CD1c-positive myeloid dendritic cell (primary cell): Measurements from ENCODE around the gene SWT1.

Experiments used
- DNase-seq: peaks from one replicate; pipeline ENCODE4 v3.0.0-alpha.2; 2016; ENCODE audit errors: extremely low spot score

SWT1 gene, protein sequence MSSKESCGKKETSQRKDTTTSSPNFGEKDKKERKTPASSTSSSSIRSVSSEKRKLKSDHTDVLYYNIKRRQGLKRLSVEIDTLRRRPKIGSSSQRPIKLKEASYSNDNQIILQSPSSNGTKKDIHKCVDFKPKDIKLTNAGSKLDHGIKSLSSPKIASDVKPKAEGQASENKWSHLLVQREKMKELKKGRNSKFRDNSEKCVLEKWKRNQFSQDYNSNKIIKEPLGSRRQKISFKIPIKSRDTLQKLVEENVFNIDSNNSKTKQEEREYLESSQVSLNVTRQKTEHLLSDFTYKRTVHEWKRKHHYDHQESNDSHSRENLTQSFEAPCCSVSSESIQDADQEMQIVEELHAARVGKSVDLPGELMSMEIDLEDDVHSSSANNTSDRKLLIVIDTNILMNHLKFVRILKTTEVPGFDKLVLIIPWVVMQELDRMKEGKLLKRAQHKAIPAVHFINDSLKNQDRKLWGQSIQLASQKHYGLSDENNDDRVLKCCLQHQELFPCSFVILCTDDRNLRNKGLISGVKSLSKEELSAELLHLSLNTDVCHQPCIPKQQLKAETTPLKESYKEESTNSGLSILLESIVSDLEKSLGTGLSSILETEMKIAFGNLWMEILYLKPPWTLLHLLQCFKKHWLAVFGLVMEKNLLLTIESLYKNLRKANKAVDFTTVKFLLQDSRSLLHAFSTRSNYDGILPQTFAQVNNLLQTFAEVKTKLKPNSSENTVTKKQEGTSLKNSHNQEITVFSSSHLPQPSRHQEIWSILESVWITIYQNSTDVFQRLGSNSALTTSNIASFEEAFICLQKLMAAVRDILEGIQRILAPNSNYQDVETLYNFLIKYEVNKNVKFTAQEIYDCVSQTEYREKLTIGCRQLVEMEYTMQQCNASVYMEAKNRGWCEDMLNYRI

GRCh38 chr1:185156854-185157598 lies at the start of gene SWT1, which contains the start of gene TRMT1L:
Gene SWT1, plus strand, starts transcription at chr1:185157167. Its CDS starts 3,675 bp downstream, at chr1:185160842.
Gene TRMT1L, minus strand, starts transcription at chr1:185156953. Its CDS starts 241 bp downstream, at chr1:185156712.
- peak; percentile 99 for DNase-seq

DNA sequence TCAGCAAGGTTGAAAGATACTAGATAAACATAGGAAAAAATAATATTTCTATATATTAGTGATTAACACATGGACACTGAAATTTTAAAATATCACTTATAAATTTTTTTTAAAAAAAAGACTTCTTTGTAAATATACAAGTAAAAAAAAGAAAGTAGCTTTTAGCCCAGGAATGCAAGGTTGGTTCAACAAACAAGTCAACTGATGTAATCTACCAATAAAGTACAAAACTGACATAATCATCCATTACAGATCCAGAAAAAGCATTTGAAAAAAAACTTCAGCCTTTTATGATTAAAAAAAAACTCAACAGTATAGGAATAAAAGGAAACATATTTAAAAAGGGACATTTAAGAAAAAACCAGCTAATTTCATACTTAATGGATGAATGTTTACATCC lies 48.6 kb upstream of the SWT1 start:
- DNase-seq: no peak

DNA sequence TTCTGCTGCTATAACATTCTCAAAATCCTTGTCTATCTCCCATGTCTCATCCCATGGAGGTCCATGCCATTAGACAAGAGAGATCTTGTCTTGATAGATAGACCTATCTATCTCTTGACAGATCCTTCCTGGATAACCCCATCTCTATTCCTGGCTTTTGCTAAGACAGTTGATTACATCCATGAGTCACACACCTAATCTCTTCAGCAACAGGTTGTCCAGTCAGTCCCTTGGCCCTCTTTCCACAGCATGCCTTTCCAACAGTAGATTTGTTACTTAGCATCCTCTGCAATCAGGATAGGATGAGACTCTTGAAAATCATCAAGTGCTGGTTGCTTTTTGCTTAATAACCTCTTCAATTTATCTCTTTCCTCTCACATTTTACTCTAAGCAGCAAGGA lies 46.8 kb upstream of the SWT1 start:
- DNase-seq: no peak

- no peak for DNase-seq
These were observed 45.1 kb upstream of the SWT1 start for GRCh38 chr1:185111873-185112272.

DNA sequence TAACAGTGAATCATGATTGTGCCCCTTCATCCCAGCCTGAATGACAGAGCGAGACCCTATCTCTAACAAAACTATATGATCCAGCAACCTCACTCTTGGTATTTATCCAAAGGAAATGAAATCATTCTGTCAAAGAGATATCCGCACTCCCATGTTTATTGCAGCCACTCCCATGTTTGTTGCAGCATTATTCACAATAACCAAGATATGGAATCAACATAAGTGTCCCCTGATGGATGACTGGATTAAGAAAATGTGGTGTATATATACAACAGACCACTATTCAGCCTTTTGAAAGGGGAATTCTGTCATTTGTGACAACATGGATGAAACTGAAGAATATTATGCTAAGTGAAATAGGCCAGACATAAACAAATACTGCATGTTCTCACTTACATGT lies 44.6 kb upstream of the SWT1 start:
- no peak for DNase-seq

DNA sequence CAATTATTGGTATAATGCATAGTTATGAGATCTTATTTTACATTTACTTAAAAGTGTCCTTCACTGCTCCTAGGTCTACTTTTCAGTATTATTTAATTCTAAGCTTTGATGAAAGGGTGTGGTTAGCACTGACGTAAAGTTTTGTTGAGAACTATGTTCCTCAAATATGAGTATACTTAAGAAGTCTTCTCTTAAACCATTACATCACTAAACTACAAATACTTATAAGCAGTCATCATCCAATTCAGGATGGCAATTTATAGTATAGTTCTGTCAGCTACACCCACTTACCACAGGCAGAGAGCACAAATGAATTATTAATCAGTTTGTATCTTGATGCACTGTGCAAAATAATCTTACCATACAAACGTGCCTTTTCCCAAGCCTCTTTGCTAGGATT lies 27.3 kb upstream of the SWT1 start:
- no peak for DNase-seq

DNA sequence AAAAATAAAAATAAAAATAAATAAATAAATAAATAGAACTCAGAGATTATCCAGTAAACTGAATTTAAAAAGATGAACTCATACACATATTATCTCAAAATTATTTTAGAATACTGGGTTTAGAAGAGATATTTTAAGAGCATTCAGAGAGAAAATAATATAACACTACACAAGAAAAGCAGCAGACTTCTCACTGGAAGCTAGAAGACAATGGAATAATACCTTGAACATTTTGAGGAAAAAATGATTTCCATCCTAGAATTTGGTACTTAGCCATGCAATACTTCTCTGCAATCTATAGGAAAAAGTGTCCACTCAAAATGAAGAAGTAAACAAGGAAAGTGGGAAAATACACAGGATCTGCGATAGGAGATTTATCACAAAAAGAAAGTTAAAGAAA lies 24.4 kb upstream of the SWT1 start:
- DNase-seq: no peak

DNA sequence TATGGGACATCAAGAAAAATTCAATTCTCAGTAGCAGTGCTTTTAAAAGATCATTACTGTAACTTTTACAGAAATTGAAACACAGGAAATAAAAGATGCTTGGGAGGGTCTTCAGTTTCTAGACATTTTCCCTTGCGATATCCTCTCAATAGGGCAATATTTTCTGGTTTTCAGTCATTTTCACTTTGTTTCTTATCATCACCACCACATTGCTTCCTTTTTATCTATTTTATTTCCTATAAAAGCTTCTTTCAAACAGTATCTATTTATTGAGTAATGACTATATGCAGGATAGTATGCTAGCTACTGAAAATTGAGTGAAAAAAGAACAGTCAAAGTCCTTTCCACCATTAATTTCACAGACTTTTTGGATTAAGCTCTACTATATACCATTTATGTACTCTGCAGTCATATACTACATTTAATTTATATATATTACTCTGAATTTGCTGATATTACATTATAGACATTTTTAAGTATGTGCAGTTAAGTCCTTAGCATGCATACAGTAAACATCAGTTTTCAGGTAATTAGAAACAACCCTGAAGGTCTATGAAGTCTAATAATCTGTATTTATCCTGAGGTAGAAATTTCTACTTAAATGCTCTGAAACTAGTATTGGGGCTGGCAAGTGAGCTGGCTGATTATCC lies 18.9 kb upstream of the SWT1 start:
- no peak for DNase-seq

DNA sequence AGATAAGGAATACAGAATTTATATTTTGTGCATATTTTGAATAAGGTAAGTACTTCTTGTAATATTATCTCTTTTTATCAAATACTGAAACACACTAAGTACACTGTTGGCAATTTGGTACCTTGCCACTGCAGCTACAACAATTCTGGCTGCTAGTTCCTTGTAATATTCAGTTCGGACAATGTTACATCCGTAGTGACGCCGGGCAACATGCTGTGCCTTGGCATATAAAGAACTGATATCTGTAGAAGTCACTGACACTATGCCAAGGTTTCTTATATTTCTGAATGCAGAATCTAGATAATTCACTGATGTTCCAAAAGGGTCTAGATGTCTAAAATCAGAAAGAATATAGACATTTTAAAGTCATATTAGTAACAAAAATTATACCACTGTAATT lies 17.7 kb upstream of the SWT1 start:
- DNase-seq: no peak

DNA sequence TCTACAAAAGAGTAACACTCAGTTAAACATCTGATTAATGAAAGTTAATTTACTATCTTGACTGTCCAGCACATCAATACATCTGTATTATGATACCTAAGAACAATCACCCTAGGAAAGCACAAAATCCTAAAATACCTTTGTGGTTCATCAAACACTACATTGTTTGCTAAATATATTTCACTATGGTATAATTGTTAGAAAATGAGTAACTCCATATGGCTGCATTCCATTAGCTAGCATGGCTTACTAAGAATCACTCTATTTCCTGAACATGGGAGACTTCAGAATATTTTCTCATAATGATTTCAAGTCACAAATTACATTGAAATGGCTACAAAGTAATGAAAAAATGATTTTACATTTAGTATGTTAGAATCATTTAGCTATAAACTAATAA lies 12.7 kb upstream of the SWT1 start:
- DNase-seq: no peak

- DNase-seq: no peak
These were observed 5.8 kb upstream of the SWT1 start for GRCh38 chr1:185151215-185151614.

DNA sequence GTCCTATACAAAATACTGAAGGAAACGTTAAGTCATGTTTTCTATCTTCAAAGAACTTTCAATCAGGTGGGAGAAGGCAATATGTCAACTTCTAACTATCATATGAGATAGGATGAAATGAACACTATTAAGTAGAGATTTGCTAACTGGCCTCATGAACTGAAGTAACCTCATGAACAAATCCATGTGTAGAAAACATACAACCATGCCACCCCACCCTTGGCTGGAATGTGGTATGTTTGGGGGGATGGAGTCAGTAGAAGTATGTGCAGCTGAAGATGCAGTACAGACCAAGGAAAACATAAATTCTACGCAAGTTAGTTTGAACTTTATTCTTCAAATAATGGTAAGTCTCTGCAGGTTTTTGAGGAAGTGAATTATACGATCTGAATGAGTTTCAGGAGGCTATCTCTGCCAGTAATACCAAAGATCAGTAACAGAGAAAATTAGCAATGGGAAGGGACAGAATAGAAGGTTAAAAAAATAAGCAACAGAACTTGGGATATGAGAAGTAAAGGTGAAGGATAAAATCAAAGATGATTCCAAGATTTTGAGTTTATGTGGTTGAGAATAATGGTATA lies 4.7 kb upstream of the SWT1 start:
- no peak for DNase-seq

DNA sequence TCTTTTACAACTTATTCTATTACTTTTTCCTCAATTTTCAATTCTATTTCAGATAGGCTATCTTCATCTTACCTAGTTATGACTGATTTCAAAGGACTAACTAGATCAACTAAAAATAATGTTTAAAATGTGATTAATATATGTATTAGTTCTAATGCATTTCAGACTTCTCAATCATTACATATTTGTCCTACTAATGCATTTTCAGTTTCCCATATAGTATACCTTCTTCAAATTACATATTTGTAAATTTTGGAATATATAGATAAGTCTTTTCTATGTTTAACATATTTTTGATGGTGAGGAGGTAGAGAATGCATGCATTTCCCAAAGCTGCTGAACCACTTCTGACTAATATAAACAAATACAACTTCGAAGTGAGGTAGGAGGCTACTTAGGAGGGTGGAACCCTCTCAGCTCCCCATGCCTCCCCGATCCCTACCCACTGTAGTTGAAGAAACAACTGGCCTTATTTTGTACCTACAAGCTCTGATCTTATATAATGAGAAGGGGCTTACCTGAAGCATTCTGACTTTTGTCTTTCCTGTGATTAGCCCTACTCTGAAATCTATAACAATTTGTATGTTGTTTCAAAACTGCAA lies 2.0 kb upstream of the SWT1 start:
- DNase-seq: no peak

DNA sequence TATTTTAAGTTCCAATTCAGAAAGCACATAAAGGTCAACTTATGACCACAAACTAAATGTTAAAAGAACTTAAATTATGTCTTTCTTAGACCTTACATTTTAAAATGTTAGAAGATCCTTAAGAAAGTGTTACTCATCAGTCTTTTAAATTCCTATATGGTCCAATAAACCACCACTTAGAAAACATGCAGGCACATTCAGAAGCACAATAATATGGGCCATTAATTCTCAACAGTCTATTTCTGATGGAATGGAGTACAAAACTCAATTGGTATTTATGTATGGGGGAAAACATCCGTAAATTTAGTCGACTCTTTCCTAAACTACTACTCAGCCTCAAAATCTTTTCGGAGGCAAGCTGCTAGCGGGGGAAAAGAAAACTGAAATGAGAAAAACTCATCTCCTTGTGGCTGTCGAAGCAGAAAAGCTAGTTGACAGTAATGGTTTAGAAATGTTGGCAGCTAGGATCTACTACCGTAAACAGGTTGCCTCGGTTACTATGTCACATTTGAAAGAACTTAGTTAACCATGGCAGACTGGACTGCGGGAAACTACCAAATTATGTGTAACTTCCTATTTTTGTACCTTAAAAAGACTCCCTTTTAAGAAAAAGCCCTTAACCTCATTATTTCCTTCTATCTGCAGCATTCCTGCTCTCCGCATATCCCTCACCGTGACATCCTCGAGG lies 1.2 kb upstream of the SWT1 start:
- DNase-seq: peak; percentile 69

GRCh38 chr1:185156288-185156853 lies 596 bp upstream of the SWT1 start:
- DNase-seq: no peak

GRCh38 chr1:185157599-185158412 lies 839 bp downstream of the SWT1 start:
- DNase-seq: peak; percentile 35

DNA sequence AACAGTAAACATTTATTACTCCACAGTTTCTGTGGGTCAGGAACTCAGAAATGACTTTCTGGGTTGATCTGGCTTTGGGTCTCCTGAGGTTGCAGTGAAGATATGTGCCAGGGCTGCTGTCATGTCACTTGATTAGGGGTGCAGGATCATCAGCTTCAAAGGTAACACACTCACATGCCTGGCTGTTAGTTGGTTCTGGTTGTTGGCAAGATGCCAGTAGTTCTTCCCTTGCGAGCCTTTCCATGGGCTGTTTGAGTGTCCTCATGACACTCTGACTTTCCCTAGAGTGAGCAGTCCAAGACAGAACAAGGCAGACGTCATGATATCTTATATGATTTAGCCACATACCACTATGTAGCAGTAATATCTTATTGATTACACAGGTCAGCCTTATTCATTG lies 1.8 kb downstream of the SWT1 start:
- DNase-seq: no peak

DNA sequence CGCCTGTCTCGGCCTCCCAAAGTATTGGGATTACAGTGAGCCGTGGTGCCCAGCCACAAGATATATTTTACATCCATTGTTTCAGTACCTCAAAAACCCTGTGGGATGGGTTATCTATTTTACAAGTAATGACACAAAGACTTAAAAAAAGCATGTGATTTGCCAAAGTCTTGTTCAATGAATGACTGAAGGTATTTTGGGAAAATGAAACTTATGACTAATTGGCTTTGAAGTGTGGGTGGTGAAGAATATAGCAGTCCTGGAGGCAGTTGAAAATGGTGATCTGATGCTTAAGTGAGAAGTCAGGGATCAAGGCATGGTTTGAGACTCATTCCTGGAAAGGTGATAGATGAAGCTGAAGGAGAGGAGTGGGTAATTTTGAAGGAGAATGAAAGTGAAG lies 3.0 kb downstream of the SWT1 start:
- peak; percentile 73 for DNase-seq

GRCh38 chr1:185162491-185162890 lies 5.5 kb downstream of the SWT1 start:
- no peak for DNase-seq
